ENCODE results near the gene SYT10. TPM values are rescaled to one million over a fixed set of nuclear protein-coding genes. Genes with fewer than 3 reads are reported as not detected.
A peak's percentile ranks its signal among the peaks of the same experiment; 100 is the strongest.

Gene SYT10
- total RNA-seq (2014; rRNA removed) (not detected in 2 replicates), Bru-seq, nascent RNA (percentile 4 among the genes with signal in this experiment), BruChase-seq, experiment 1, labeled RNA remaining after a 6-hour chase (percentile 5 among the genes with signal in this experiment), BruChase-seq, experiment 2, labeled RNA remaining after a 2-hour chase (percentile 8 among the genes with signal in this experiment)
- long read RNA-seq, result 0 reads

GRCh38 chr12:33439587-33440011 lies at the start of gene SYT10:
Gene SYT10, minus strand, starts transcription at chr12:33439819. Its CDS starts 297 bp downstream, at chr12:33439522.
- Histone ChIP-seq H3K4me2 (ENCODE audit: low read length) (no peak within 1 kb of the TSS), H3K9me3 (ENCODE audit: low read length) (no peaks in the 10 kb centered on the region), H3K27ac (ENCODE audit: low read length) (no peak within 1 kb of the TSS), H4K20me1 (ENCODE audit: low read length) (no peaks in the 10 kb centered on the region), H3K9ac (ENCODE audit: low read length) (no peak within 1 kb of the TSS), H3F3A (ENCODE audit: low read length, unreplicated experiment) (no peaks in the 10 kb centered on the region), H3K9me2 (replicated peaks; ENCODE audit: low read length) (no peaks in the 10 kb centered on the region), H3K4me1 (ENCODE audit: insufficient read depth, low read length) (no peaks in the 10 kb centered on the region), H3K79me2 (ENCODE audit: low read length) (no peaks in the 10 kb centered on the region), H3K4me3 (ENCODE audit: low read length) (no peak within 1 kb of the TSS), H2AFZ (ENCODE audit: low read length) (no peak within 1 kb of the TSS), H3K36me3 (ENCODE audit: low read depth, low read length) (no peaks in the 10 kb centered on the region), H3K27me3 (ENCODE audit: low read length) (no peaks in the 10 kb centered on the region)
- ATAC-seq, result no peak
- no peak for DNase-seq
- intact Hi-C loops (cut with micrococcal nuclease), result no loop called here
- TF ChIP-seq CTCF (conservative IDR thresholded peaks at IDR 0.05; ENCODE audit: low read depth, low read length) (no peak), EZH2 (IDR thresholded peaks at IDR 0.05; ENCODE audit: low read length, unreplicated experiment) (no peak), EZH2phosphoT487 (IDR thresholded peaks at IDR 0.05; ENCODE audit: borderline replicate concordance, low read length) (no peak)
- CTCF ChIA-PET, result no interaction called here
- POLR2A ChIA-PET (ENCODE audit: unreplicated experiment), result no interaction called here
- no TSS peak for BruUV-seq (replicated peaks)

GRCh38 chr12:33488036-33488435 lies 48.4 kb upstream of the SYT10 start:
- Histone ChIP-seq H3K9me2 (replicated peaks; ENCODE audit: low read length) (no peaks in the 10 kb centered on the region), H3K79me2 (ENCODE audit: low read length) (no peaks in the 10 kb centered on the region), H3K9me3 (ENCODE audit: low read length) (no peaks in the 10 kb centered on the region), H3K27ac (ENCODE audit: low read length) (no peak overlapping the region), H2AFZ (ENCODE audit: low read length) (no peak overlapping the region), H3F3A (ENCODE audit: low read length, unreplicated experiment) (no peaks in the 10 kb centered on the region), H3K27me3 (ENCODE audit: low read length) (no peaks in the 10 kb centered on the region), H3K4me2 (ENCODE audit: low read length) (no peak overlapping the region), H3K4me3 (ENCODE audit: low read length) (no peak overlapping the region), H3K9ac (ENCODE audit: low read length) (no peak overlapping the region), H3K4me1 (ENCODE audit: insufficient read depth, low read length) (peaks cover 18% of the 10 kb centered on the region), H3K36me3 (ENCODE audit: low read depth, low read length) (no peaks in the 10 kb centered on the region), H4K20me1 (ENCODE audit: low read length) (no peaks in the 10 kb centered on the region)
- TF ChIP-seq EZH2 (IDR thresholded peaks at IDR 0.05; ENCODE audit: low read length, unreplicated experiment) (no peak), EZH2phosphoT487 (IDR thresholded peaks at IDR 0.05; ENCODE audit: borderline replicate concordance, low read length) (no peak), CTCF (conservative IDR thresholded peaks at IDR 0.05; ENCODE audit: low read depth, low read length) (no peak)
- intact Hi-C loops (cut with micrococcal nuclease), result loop anchor here (10.0 kb wide), 1 partner anchor 97 kb away; no protein-coding TSS in a partner anchor
- DNase-seq, result peak; percentile 57
- ATAC-seq, result peak; percentile 38
- BruUV-seq (replicated peaks), result no TSS peak
- CTCF ChIA-PET, result no interaction called here
- POLR2A ChIA-PET (ENCODE audit: unreplicated experiment), result no interaction called here

- H3K79me2 ChIP-seq (ENCODE audit: low read length), result no peaks in the 10 kb centered on the region
- DNase-seq (peak; percentile 67), ATAC-seq (peak; percentile 72)
- H3K4me2 ChIP-seq (ENCODE audit: low read length), result peak overlapping the region; percentile 51; the same call in 1 of the 2 replicates
- H3F3A ChIP-seq (ENCODE audit: low read length, unreplicated experiment), result no peaks in the 10 kb centered on the region
- no peak overlapping the region for H2AFZ ChIP-seq (ENCODE audit: low read length)
- no TSS peak for BruUV-seq (replicated peaks)
- ChIA-PET CTCF (no interaction called here), POLR2A (ENCODE audit: unreplicated experiment) (no interaction called here)
- no peak for TF ChIP-seq EZH2 (IDR thresholded peaks at IDR 0.05; ENCODE audit: low read length, unreplicated experiment)
- TF ChIP-seq EZH2phosphoT487 (IDR thresholded peaks at IDR 0.05; ENCODE audit: borderline replicate concordance, low read length), result no peak
- TF ChIP-seq CTCF (conservative IDR thresholded peaks at IDR 0.05; ENCODE audit: low read depth, low read length), result no peak
- no peaks in the 10 kb centered on the region for H4K20me1 ChIP-seq (ENCODE audit: low read length)
- H3K9me3 ChIP-seq (ENCODE audit: low read length), result no peaks in the 10 kb centered on the region
- intact Hi-C loops (cut with micrococcal nuclease), result loop anchor here (10.0 kb wide), 1 partner anchor 99 kb away; no protein-coding TSS in a partner anchor
- no peak overlapping the region for H3K4me3 ChIP-seq (ENCODE audit: low read length)
- no peaks in the 10 kb centered on the region for H3K9me2 ChIP-seq (replicated peaks; ENCODE audit: low read length)
- no peaks in the 10 kb centered on the region for H3K36me3 ChIP-seq (ENCODE audit: low read depth, low read length)
- H3K27me3 ChIP-seq (ENCODE audit: low read length), result no peaks in the 10 kb centered on the region
- peaks cover 18% of the 10 kb centered on the region for H3K4me1 ChIP-seq (ENCODE audit: insufficient read depth, low read length)
- no peak overlapping the region for H3K9ac ChIP-seq (ENCODE audit: low read length)
- H3K27ac ChIP-seq (ENCODE audit: low read length), result no peak overlapping the region
Observed at GRCh38 chr12:33486058-33486457, 46.4 kb upstream of the SYT10 start.
